Measurements from ENCODE around the gene PCBP3. TPM values are rescaled to one million over a fixed set of nuclear protein-coding genes. Genes with fewer than 3 reads are reported as not detected.
A peak's percentile ranks its signal among the peaks of the same experiment; 100 is the strongest.

The PCBP3 gene
- total RNA-seq, 1 experiment from 2014 or later = 10.9 TPM

DNA sequence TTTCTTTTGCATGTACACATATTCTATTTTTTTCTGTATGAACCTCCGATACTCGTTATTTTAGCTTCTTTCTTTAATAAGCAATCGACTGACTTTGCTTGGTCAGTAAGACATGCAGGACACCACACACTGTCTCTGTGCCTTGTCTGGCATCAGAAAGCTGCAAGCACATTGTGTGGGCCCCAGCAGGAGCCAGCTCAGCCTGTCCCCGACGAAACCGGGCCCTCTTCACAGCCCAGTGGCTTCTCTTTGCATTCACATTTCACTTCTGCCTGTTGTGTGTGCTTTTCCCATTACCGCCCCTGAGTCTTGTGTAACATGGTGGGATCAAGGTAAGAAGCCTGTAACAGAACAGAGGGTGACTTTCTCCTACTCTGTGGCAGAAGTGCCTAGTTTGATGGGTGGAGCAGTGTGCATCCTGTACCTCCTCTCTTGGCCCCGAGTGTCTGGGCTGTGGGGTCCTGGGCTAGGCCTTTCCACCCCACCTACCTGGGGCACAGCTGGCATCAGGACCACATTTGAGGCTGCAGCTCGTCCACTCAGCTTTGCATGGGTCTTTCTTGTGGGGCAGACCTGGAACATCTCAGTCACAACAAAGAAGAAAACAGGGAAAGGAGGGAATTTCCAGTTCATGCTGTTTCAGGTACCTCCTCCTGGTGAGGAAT lies 219.2 kb downstream of the PCBP3 start:
- Histone ChIP-seq H4K20me1 (ENCODE audit: control insufficient read depth, insufficient read depth, insufficient read length) (no peaks in the 10 kb centered on the region), H3K27me3 (ENCODE audit: insufficient read depth, low read length) (no peaks in the 10 kb centered on the region), H3K23me2 (ENCODE audit: insufficient read length, low read depth, low read length, poor library complexity, severe bottlenecking) (no peaks in the 10 kb centered on the region), H3K79me1 (ENCODE audit: insufficient read depth, low read depth, low read length, poor library complexity, severe bottlenecking) (no peaks in the 10 kb centered on the region), H3K23ac (ENCODE audit: insufficient read length, low read depth, low read length) (no peak overlapping the region), H2BK15ac (ENCODE audit: low read depth, low read length) (no peak overlapping the region), H3K27ac (ENCODE audit: insufficient read length, low read depth, low read length) (no peak overlapping the region), H3K14ac (ENCODE audit: insufficient read depth, low read length) (no peak overlapping the region), H3K79me2 (ENCODE audit: insufficient read depth, low read length) (no peaks in the 10 kb centered on the region), H2BK20ac (ENCODE audit: low read depth, low read length, poor library complexity, severe bottlenecking) (no peak overlapping the region), H4K5ac (ENCODE audit: insufficient read length, low read depth, low read length) (no peak overlapping the region), H3K56ac (ENCODE audit: insufficient read length, low read depth, low read length) (no peak overlapping the region), H4K91ac (ENCODE audit: insufficient read length, low read depth, low read length) (no peak overlapping the region), H2BK12ac (ENCODE audit: insufficient read length, low read depth, low read length) (no peak overlapping the region), H3K4ac (ENCODE audit: low read depth, low read length) (no peak overlapping the region), H3K9me3 (ENCODE audit: control insufficient read depth, low read depth, low read length) (no peaks in the 10 kb centered on the region), H4K8ac (replicated peaks; ENCODE audit: insufficient read length, low read depth, low read length) (no peak overlapping the region), H2AK5ac (ENCODE audit: insufficient read length, low read length) (no peak overlapping the region), H2BK120ac (ENCODE audit: low read depth, low read length, poor library complexity, severe bottlenecking) (no peak overlapping the region), H3K18ac (ENCODE audit: insufficient read length, low read depth, low read length) (no peak overlapping the region), H3T11ph (ENCODE audit: low read length) (no peak overlapping the region), H3K4me2 (ENCODE audit: insufficient read depth, insufficient read length, low read length) (no peak overlapping the region), H3K4me1 (ENCODE audit: insufficient read depth, low read length) (no peaks in the 10 kb centered on the region), H2AFZ (ENCODE audit: low read length) (no peak overlapping the region), H3K9ac (ENCODE audit: extremely low read depth, insufficient read length, low read length) (no peak overlapping the region), H2BK5ac (ENCODE audit: insufficient read length, low read length) (no peak overlapping the region)
- Mint-ChIP-seq H3K36me3 (ENCODE audit: insufficient read depth in 1 of 3, low read depth in 3 of 3) (no peaks in the 10 kb centered on the region), H3K4me1 (peaks cover 0 to 4% of the 10 kb centered on the region in 2 experiments; a peak in 2 of 4 replicates), H3K27me3 (ENCODE audit: low read depth) (no peaks in the 10 kb centered on the region; the same call in none of the 2 replicates), H3K9me3 (no peaks in the 10 kb centered on the region), H3K4me3 (no peak overlapping the region), H3K27ac (0 out of 7 replicates have a peak overlapping the region, but pooled peaks of 1 of the 3 experiments have one; percentile 16)
- no CpG with 5 or more reads among the region's 9 CpGs for WGBS (ENCODE audit: extremely low coverage, insufficient read length, low lambda C conversion rate)
- DNase-seq = no peak
- TF ChIP-seq, protein P1, sequence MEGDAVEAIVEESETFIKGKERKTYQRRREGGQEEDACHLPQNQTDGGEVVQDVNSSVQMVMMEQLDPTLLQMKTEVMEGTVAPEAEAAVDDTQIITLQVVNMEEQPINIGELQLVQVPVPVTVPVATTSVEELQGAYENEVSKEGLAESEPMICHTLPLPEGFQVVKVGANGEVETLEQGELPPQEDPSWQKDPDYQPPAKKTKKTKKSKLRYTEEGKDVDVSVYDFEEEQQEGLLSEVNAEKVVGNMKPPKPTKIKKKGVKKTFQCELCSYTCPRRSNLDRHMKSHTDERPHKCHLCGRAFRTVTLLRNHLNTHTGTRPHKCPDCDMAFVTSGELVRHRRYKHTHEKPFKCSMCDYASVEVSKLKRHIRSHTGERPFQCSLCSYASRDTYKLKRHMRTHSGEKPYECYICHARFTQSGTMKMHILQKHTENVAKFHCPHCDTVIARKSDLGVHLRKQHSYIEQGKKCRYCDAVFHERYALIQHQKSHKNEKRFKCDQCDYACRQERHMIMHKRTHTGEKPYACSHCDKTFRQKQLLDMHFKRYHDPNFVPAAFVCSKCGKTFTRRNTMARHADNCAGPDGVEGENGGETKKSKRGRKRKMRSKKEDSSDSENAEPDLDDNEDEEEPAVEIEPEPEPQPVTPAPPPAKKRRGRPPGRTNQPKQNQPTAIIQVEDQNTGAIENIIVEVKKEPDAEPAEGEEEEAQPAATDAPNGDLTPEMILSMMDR (conservative IDR thresholded peaks at IDR 0.05) = no peak
